Measurements from ENCODE around the gene PHTF1. TPM values are rescaled to one million over a fixed set of nuclear protein-coding genes. Genes with fewer than 3 reads are reported as not detected.

PHTF1 gene
- total RNA-seq, 1 experiment from 2014 or later, result 27.3 TPM

GRCh38 chr1:113782406-113782805 lies 23.1 kb upstream of the PHTF1 start:
- intact Hi-C loops (cut with micrococcal nuclease), result no loop called here
- ATAC-seq (no peak), DNase-seq (no peak)
- Histone ChIP-seq H3K27ac (ENCODE audit: low read length) (no peak overlapping the region), H3K9me3 (ENCODE audit: low read length) (no peaks in the 10 kb centered on the region), H3K27me3 (ENCODE audit: low read length) (no peaks in the 10 kb centered on the region), H2AFZ (ENCODE audit: low read length) (no peak overlapping the region), H3F3A (ENCODE audit: low read length, unreplicated experiment) (no peaks in the 10 kb centered on the region), H3K4me2 (ENCODE audit: low read length) (no peak overlapping the region), H3K9ac (ENCODE audit: low read length) (no peak overlapping the region), H4K20me1 (ENCODE audit: low read length) (no peaks in the 10 kb centered on the region), H3K4me1 (ENCODE audit: insufficient read depth, low read length) (peaks cover 10% of the 10 kb centered on the region), H3K4me3 (ENCODE audit: low read length) (no peak overlapping the region), H3K36me3 (ENCODE audit: low read depth, low read length) (no peaks in the 10 kb centered on the region), H3K9me2 (replicated peaks; ENCODE audit: low read length) (no peaks in the 10 kb centered on the region), H3K79me2 (ENCODE audit: low read length) (peaks cover 75% of the 10 kb centered on the region)
- ChIA-PET POLR2A (ENCODE audit: unreplicated experiment) (no interaction called here), CTCF (no interaction called here)
- TF ChIP-seq EZH2phosphoT487 (IDR thresholded peaks at IDR 0.05; ENCODE audit: borderline replicate concordance, low read length) (no peak), EZH2 (IDR thresholded peaks at IDR 0.05; ENCODE audit: low read length, unreplicated experiment) (no peak), CTCF (conservative IDR thresholded peaks at IDR 0.05; ENCODE audit: low read depth, low read length) (no peak)
- BruUV-seq (replicated peaks), result no TSS peak

DNA sequence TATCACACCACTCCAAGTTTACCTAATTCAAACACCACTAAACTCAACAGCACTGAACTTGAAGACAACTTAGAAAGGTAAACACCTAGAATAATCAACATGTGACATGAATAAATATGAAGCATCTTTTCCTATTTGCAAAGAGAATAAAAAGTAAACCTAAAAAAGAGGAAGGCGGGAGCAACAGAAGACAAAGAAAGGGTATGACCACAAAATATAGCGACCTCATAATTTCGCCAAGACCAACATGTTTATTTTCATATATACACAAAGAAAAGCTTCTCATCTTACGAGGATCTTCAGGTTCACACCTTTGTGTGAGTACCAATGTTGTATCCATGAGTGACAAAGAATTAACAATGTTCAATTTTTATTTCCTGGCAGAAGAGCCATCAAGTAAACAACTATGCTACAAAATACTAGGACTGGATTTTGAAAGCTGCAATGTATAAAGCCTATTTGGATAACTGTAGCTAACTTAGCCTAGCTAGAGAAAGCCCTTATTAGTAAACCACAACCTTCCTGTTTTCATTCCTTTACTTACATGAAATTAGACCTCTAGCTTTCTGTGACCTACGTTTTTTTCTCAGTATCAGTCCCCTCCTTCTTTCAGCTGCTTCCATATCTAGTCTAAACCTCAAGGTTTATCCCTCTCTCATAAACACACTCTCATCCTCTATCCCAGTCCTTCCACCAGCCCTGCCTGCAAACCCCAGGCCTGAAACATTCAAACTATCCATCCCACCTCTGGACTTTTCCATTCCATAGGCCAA lies 21.3 kb upstream of the PHTF1 start:
- no peak overlapping the region for H3K4me3 ChIP-seq (ENCODE audit: low read length)
- H2AFZ ChIP-seq (ENCODE audit: low read length), result no peak overlapping the region
- ChIA-PET POLR2A (ENCODE audit: unreplicated experiment) (interaction anchor here (0.6 kb wide), 1 partner anchor 20 kb away, joined by 4 read pairs; no protein-coding TSS in a partner anchor), CTCF (no interaction called here)
- no peak for TF ChIP-seq CTCF (conservative IDR thresholded peaks at IDR 0.05; ENCODE audit: low read depth, low read length)
- no peak for TF ChIP-seq EZH2 (IDR thresholded peaks at IDR 0.05; ENCODE audit: low read length, unreplicated experiment)
- TF ChIP-seq EZH2phosphoT487 (IDR thresholded peaks at IDR 0.05; ENCODE audit: borderline replicate concordance, low read length), result no peak
- H3K36me3 ChIP-seq (ENCODE audit: low read depth, low read length), result no peaks in the 10 kb centered on the region; the same call in 1 of the 2 replicates
- no peaks in the 10 kb centered on the region for H4K20me1 ChIP-seq (ENCODE audit: low read length)
- no peaks in the 10 kb centered on the region for H3K9me3 ChIP-seq (ENCODE audit: low read length)
- no peak overlapping the region for H3K9ac ChIP-seq (ENCODE audit: low read length)
- H3K4me1 ChIP-seq (ENCODE audit: insufficient read depth, low read length), result peaks cover under 1% of the 10 kb centered on the region; the same call in 1 of the 2 replicates
- no peak overlapping the region for H3K27ac ChIP-seq (ENCODE audit: low read length)
- intact Hi-C loops (cut with micrococcal nuclease), result no loop called here
- no peak overlapping the region for H3K4me2 ChIP-seq (ENCODE audit: low read length)
- H3K9me2 ChIP-seq (replicated peaks; ENCODE audit: low read length), result no peaks in the 10 kb centered on the region
- peaks cover 69% of the 10 kb centered on the region for H3K79me2 ChIP-seq (ENCODE audit: low read length)
- BruUV-seq (replicated peaks), result no TSS peak
- DNase-seq (no peak), ATAC-seq (no peak)
- H3K27me3 ChIP-seq (ENCODE audit: low read length), result no peaks in the 10 kb centered on the region
- no peaks in the 10 kb centered on the region for H3F3A ChIP-seq (ENCODE audit: low read length, unreplicated experiment)

DNA sequence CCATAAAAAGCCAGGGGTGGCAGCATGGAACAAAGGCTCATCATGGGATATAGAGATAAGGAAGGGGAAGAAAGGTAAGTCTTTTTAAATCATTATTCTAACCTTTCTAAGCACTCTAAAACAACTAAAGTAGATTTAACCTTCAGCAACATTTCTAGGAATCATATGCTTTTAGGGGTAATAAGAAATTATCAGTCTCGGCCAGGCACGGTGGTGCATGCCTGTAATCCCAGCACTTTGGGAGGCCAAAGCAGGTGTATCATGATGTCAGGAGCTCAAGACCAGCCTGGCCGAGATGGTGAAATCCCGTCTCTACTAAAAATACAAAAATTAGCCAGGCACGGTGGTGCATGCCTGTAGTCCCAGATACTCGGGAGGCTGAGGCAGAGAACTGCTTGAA lies 20.3 kb upstream of the PHTF1 start:
- Histone ChIP-seq H2AFZ (ENCODE audit: low read length) (no peak overlapping the region), H3K27ac (ENCODE audit: low read length) (no peak overlapping the region), H3K4me3 (ENCODE audit: low read length) (no peak overlapping the region), H3K9me2 (replicated peaks; ENCODE audit: low read length) (no peaks in the 10 kb centered on the region), H4K20me1 (ENCODE audit: low read length) (no peaks in the 10 kb centered on the region), H3K4me2 (ENCODE audit: low read length) (no peak overlapping the region), H3K4me1 (ENCODE audit: insufficient read depth, low read length) (no peaks in the 10 kb centered on the region), H3K9me3 (ENCODE audit: low read length) (no peaks in the 10 kb centered on the region), H3K9ac (ENCODE audit: low read length) (no peak overlapping the region), H3F3A (ENCODE audit: low read length, unreplicated experiment) (no peaks in the 10 kb centered on the region), H3K79me2 (ENCODE audit: low read length) (peaks cover 59% of the 10 kb centered on the region), H3K36me3 (ENCODE audit: low read depth, low read length) (no peaks in the 10 kb centered on the region; the same call in 1 of the 2 replicates), H3K27me3 (ENCODE audit: low read length) (no peaks in the 10 kb centered on the region)
- ChIA-PET POLR2A (ENCODE audit: unreplicated experiment) (no interaction called here), CTCF (no interaction called here)
- intact Hi-C loops (cut with micrococcal nuclease), result no loop called here
- ATAC-seq (no peak), DNase-seq (no peak)
- no TSS peak for BruUV-seq (replicated peaks)
- TF ChIP-seq EZH2 (IDR thresholded peaks at IDR 0.05; ENCODE audit: low read length, unreplicated experiment), result no peak
- no peak for TF ChIP-seq EZH2phosphoT487 (IDR thresholded peaks at IDR 0.05; ENCODE audit: borderline replicate concordance, low read length)
- no peak for TF ChIP-seq CTCF (conservative IDR thresholded peaks at IDR 0.05; ENCODE audit: low read depth, low read length)

Measured in PC-3 (cell line).